T-helper 17 cell (primary cell): ENCODE results near the gene ZBED5. TPM values are rescaled to one million over a fixed set of nuclear protein-coding genes. Genes with fewer than 3 reads are reported as not detected.
A peak's percentile ranks its signal among the peaks of the same experiment; 100 is the strongest.
"Not testable (repeated sequence)": the region's sequence is repeated elsewhere in the genome, so short reads cannot be mapped to it uniquely, and the experiment has no call there.

ENCODE experiments used
- ATAC-seq: fragments of 150-1000 bp; cut with Tn5 transposase; 2 replicates; pipeline ENCODE4 v1.10.0; 2021; ENCODE audit warnings: mild to moderate bottlenecking, moderate library complexity
- DNase-seq, 3 donors: peaks; one replicate each; pipeline versions ENCODE4 v3.0.0 to v3.0.0-alpha.2; 2020 to 2021
- H3K9me3 ChIP-seq: one replicate; pipeline ENCODE4 v1.7.0; 2013; ENCODE audit warnings: low read length, mild to moderate bottlenecking; ENCODE audit not compliant: control insufficient read depth, poor library complexity, severe bottlenecking
- H3K27ac Mint-ChIP-seq: one replicate; pipeline ENCODE4 v1.8.0; 2022; ENCODE audit warnings: mild to moderate bottlenecking, moderate library complexity, mixed read lengths
- H3K27me3 Mint-ChIP-seq: one replicate; pipeline ENCODE4 v1.8.0; 2022; ENCODE audit warnings: mixed read lengths
- H3K36me3 Mint-ChIP-seq: one replicate; pipeline ENCODE4 v1.8.0; 2022; ENCODE audit warnings: low read depth, mixed read lengths
- H3K4me1 Mint-ChIP-seq: one replicate; pipeline ENCODE4 v1.8.0; 2022; ENCODE audit warnings: mild to moderate bottlenecking, mixed read lengths
- H3K4me3 Mint-ChIP-seq: one replicate; pipeline ENCODE4 v1.8.0; 2022; ENCODE audit warnings: mild to moderate bottlenecking, moderate library complexity, mixed read lengths
- total RNA-seq, 4 donors: library from RNA in 2 of 4; stranded (reverse) in 2 of 4; gene quantifications; one replicate each; pipeline ENCODE4 v1.2.3 and lab custom pipeline; 2022 to 2026

Gene ZBED5
- total RNA-seq, 2 donors from 2014 or later = 56.6 to 64.2 TPM

- no peak overlapping the region for H3K27ac Mint-ChIP-seq
- H3K4me1 Mint-ChIP-seq = peaks cover 7% of the 10 kb centered on the region
- H3K36me3 Mint-ChIP-seq = no peaks in the 10 kb centered on the region
- H3K9me3 ChIP-seq = no peaks in the 10 kb centered on the region
- ATAC-seq (no peak), DNase-seq (no peak)
- no peaks in the 10 kb centered on the region for H3K27me3 Mint-ChIP-seq
- no peak overlapping the region for H3K4me3 Mint-ChIP-seq
Observed at GRCh38 chr11:10844796-10845195, 13.1 kb downstream of the ZBED5 start.

- peaks cover 7% of the 10 kb centered on the region for H3K4me1 Mint-ChIP-seq
- ATAC-seq = no peak
- no peaks in the 10 kb centered on the region for H3K36me3 Mint-ChIP-seq
- no peak overlapping the region for H3K27ac Mint-ChIP-seq
- no peak for DNase-seq
- no peaks in the 10 kb centered on the region for H3K9me3 ChIP-seq
- no peak overlapping the region for H3K4me3 Mint-ChIP-seq
- H3K27me3 Mint-ChIP-seq = no peaks in the 10 kb centered on the region
Observed at GRCh38 chr11:10844356-10844755, 13.5 kb downstream of the ZBED5 start.

GRCh38 chr11:10838881-10839280 is 19.0 kb downstream of the ZBED5 start:
- DNase-seq (no peak), ATAC-seq (no peak)
- Mint-ChIP-seq H3K27me3 (no peaks in the 10 kb centered on the region), H3K4me3 (no peak overlapping the region), H3K27ac (no peak overlapping the region), H3K4me1 (peaks cover 2% of the 10 kb centered on the region), H3K36me3 (no peaks in the 10 kb centered on the region)
- H3K9me3 ChIP-seq = no peaks in the 10 kb centered on the region

- H3K27me3 Mint-ChIP-seq = no peaks in the 10 kb centered on the region
- no peaks in the 10 kb centered on the region for H3K36me3 Mint-ChIP-seq
- no peaks in the 10 kb centered on the region for H3K9me3 ChIP-seq
- DNase-seq (no peak), ATAC-seq (no peak)
- H3K4me3 Mint-ChIP-seq = no peak overlapping the region
- H3K4me1 Mint-ChIP-seq = peaks cover 2% of the 10 kb centered on the region
- no peak overlapping the region for H3K27ac Mint-ChIP-seq
Observed at GRCh38 chr11:10838083-10838482, 19.8 kb downstream of the ZBED5 start.

- not testable (repeated sequence) for H3K4me3 Mint-ChIP-seq, DNase-seq, H3K9me3 ChIP-seq, H3K36me3 Mint-ChIP-seq, ATAC-seq, H3K4me1 Mint-ChIP-seq, H3K27ac Mint-ChIP-seq, H3K27me3 Mint-ChIP-seq
Observed at GRCh38 chr11:10836884-10837283, 21.0 kb downstream of the ZBED5 start.

DNA sequence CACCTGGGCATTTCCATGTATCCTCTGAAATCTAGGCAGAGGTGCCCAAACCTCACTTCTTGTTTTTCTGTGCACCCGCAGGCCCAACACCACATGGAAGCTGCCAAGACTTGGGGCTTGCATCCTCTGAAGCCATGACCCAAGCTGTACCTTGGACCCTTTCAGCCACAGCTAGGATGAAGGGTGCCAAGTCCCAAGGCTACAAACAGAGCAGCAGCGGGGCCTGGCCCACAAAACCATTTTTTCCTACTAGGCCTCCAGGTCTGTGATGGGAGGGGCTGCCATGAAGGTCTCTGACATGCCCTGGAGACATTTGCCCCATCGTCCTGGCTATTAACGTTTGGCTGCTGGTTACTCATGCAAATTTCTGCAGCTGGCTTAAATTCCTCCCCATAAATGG is 28.7 kb downstream of the ZBED5 start:
- ATAC-seq = no peak

DNA sequence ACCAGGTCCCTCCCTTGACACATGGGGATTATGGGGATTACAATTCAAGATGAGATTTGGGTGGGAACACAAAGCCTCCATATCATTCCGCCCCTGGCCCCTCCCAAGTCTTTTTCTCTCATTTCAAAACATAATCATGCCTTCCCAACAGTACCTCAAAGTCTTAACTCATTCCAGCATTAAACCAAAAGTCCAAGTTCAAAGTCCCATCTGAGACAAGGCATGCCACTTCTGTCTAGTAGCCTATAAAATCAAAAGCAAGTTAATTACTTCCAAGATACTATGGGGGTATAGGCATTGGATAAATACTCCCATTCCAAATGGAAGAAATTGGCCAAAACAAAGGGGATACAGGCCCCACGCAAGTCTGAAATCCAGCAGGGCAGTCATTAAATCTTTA is 29.5 kb downstream of the ZBED5 start:
- DNase-seq (no peak), ATAC-seq (no peak)
- Mint-ChIP-seq H3K4me1 (peaks cover 7% of the 10 kb centered on the region), H3K36me3 (peaks cover 12% of the 10 kb centered on the region), H3K27me3 (no peaks in the 10 kb centered on the region), H3K27ac (no peak overlapping the region), H3K4me3 (no peak overlapping the region)
- H3K9me3 ChIP-seq = no peaks in the 10 kb centered on the region

More for the DNA sequence above, 28.7 kb downstream of the ZBED5 start:
- H3K4me1 Mint-ChIP-seq = peaks cover 7% of the 10 kb centered on the region
- H3K4me3 Mint-ChIP-seq = no peak overlapping the region
- H3K36me3 Mint-ChIP-seq = peaks cover 11% of the 10 kb centered on the region
- no peak for DNase-seq
- H3K27me3 Mint-ChIP-seq = no peaks in the 10 kb centered on the region
- no peak overlapping the region for H3K27ac Mint-ChIP-seq
- H3K9me3 ChIP-seq = no peaks in the 10 kb centered on the region

DNA sequence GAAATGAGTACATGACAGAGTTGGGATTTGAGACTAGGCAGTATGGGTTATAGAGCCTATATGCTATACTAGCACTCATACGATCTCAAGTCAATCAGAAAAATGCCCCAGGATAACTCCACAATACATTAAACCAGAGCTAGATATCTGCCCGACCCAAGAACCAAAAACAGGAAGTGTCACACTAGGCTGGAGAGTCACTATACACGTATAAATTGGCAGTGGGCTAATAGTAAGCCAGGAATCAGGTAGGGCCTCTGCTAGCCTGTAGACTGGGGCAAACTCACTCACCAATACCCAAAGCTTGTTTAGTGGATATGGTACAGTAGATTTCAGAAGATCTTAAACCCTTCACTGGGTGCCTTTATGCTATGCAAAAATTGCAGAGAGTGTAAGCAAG is 33.0 kb downstream of the ZBED5 start:
- Mint-ChIP-seq H3K27me3 (no peaks in the 10 kb centered on the region), H3K27ac (no peak overlapping the region)

GRCh38 chr11:10823152-10823579 is 34.7 kb downstream of the ZBED5 start:
- Mint-ChIP-seq H3K27me3 (no peaks in the 10 kb centered on the region), H3K4me3 (no peak overlapping the region), H3K36me3 (peaks cover 8% of the 10 kb centered on the region), H3K4me1 (peaks cover 7% of the 10 kb centered on the region), H3K27ac (no peak overlapping the region)
- no peak for DNase-seq
- H3K9me3 ChIP-seq = no peaks in the 10 kb centered on the region
- ATAC-seq = no peak

More for the DNA sequence above, 33.0 kb downstream of the ZBED5 start:
- peaks cover 8% of the 10 kb centered on the region for H3K36me3 Mint-ChIP-seq
- ATAC-seq = peak; percentile 61
- no peak overlapping the region for H3K4me3 Mint-ChIP-seq
- DNase-seq = no peak
- peaks cover 7% of the 10 kb centered on the region for H3K4me1 Mint-ChIP-seq
- no peaks in the 10 kb centered on the region for H3K9me3 ChIP-seq

DNA sequence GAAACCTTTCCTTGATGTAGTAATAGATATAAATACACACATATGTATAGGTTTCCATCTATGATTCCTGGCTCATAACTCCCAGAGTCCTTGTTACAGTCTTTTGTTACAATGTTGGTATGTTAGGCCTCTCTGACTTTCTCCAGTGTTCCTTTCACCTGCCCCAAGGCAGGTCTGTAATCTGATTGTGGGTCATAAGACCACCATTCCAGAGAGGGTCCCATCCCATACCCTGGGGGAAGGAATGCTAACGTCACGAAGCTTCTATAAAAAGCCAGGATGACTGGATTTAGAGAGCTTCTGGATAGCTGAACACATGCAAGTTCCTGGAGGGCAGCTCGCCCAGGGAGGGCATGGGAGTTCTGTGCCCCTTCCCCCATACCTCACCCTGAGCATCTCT is 35.4 kb downstream of the ZBED5 start:
- H3K27me3 Mint-ChIP-seq, DNase-seq, H3K27ac Mint-ChIP-seq, H3K4me1 Mint-ChIP-seq, H3K4me3 Mint-ChIP-seq, H3K36me3 Mint-ChIP-seq, H3K9me3 ChIP-seq, ATAC-seq: not testable (repeated sequence)

DNA sequence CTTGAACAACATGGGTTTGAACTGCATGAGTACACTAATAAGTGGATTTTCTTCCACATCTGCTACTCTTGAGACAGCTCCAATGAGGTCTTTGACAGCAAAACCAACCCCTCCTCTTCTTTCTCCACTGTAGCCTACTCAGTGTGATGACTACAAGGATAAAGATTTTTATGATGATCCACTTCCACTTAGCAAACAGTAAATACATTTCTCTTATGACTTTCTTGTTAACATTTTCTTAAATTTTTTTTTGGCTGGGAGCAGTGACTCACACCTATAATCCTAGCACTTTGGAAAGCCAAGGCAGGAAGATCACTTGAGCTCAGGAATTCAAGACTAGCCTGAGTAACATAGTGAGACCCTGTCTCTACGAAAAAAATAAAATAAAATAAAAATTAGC is 39.3 kb downstream of the ZBED5 start:
- Mint-ChIP-seq H3K27ac (no peak overlapping the region), H3K4me3 (no peak overlapping the region), H3K36me3 (peaks cover 4% of the 10 kb centered on the region), H3K4me1 (peaks cover 2% of the 10 kb centered on the region), H3K27me3 (peaks cover 19% of the 10 kb centered on the region)
- no peaks in the 10 kb centered on the region for H3K9me3 ChIP-seq
- no peak for ATAC-seq
- no peak for DNase-seq

- H3K27ac Mint-ChIP-seq = no peak overlapping the region
- H3K4me1 Mint-ChIP-seq = peaks cover 7% of the 10 kb centered on the region
- DNase-seq = no peak
- ATAC-seq = no peak
- peaks cover 24% of the 10 kb centered on the region for H3K27me3 Mint-ChIP-seq
- H3K4me3 Mint-ChIP-seq = no peak overlapping the region
- no peaks in the 10 kb centered on the region for H3K36me3 Mint-ChIP-seq
- H3K9me3 ChIP-seq = no peaks in the 10 kb centered on the region
Observed at GRCh38 chr11:10813945-10814344, 43.9 kb downstream of the ZBED5 start.

DNA sequence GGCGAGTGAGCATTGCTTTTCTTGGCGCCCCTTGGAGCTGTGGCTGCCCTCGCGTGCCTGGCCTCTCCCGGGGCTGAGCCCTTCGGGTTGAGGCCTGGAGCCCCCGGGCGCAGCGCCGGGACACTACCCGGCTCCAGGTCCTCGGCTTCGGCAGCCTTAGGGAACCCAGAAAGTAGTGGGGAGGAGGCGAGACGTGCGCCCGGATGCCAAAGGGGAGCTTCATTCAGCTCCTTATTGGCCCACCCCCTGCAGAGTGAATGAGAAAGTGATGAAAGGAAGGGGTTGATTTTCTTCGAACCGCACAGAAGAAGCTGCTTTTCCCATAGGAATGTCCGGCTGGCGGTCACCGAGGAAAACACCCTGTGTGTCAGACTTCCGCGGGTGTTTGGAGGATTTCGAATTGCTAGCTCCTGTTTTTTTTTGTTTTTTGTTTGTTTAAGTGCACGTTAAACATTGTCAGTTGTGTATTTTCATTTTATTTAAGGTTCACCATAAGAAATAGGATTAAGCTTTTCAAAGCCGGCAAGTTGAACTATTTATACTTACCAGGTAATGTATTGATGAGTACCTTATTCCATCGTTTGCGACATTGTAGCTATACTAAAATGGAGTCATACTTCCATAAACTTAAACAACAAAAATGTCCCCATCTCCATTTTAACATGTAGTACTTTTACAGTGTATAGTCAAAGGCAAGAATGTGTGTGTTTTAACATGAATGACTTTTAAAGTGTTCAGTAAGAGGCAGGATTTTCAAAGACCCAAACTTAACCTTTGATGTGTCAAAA is 48.3 kb downstream of the ZBED5 start:
- ATAC-seq (peak; percentile 12), DNase-seq (peak in 1 of 3 donors; percentile 26)
- peaks cover 30% of the 10 kb centered on the region for H3K4me1 Mint-ChIP-seq

More for the DNA sequence above, 48.3 kb downstream of the ZBED5 start:
- Mint-ChIP-seq H3K27me3 (peaks cover 11% of the 10 kb centered on the region), H3K36me3 (peaks cover 4% of the 10 kb centered on the region), H3K27ac (peak overlapping the region; percentile 95), H3K4me3 (peak overlapping the region; percentile 96)
- no peaks in the 10 kb centered on the region for H3K9me3 ChIP-seq
